ENCODE results near the gene DOCK9. TPM values are rescaled to one million over a fixed set of nuclear protein-coding genes. Genes with fewer than 3 reads are reported as not detected.

Gene DOCK9
- total and polyA plus RNA-seq, 2 experiments from 2014 or later = 16.4 to 38.9 TPM

- Histone ChIP-seq H3K27ac (no peak overlapping the region), H3K4me3 (no peak overlapping the region), H3K4me1 (ENCODE audit: insufficient read depth) (peaks cover 22% of the 10 kb centered on the region), H3K4me2 (no peak overlapping the region), H3K9me2 (replicated peaks; ENCODE audit: insufficient read depth) (no peaks in the 10 kb centered on the region), H3K36me3 (replicated peaks; ENCODE audit: insufficient read depth, low read depth) (no peaks in the 10 kb centered on the region), H3K9me3 (ENCODE audit: low read depth) (no peaks in the 10 kb centered on the region), H2AFZ (no peak overlapping the region), H3K27me3 (no peaks in the 10 kb centered on the region), H4K20me1 (ENCODE audit: insufficient read depth, poor library complexity, severe bottlenecking) (no peaks in the 10 kb centered on the region), H3K79me2 (peaks cover 2% of the 10 kb centered on the region)
- 93% methylated on average over 2 of the region's 2 CpGs for WGBS (ENCODE audit: low lambda C conversion rate, missing lambda C conversion rate)
- DNase-seq (ENCODE audit: low spot score) = no peak
- TF ChIP-seq EZH2phosphoT487 (IDR thresholded peaks at IDR 0.05; ENCODE audit: low read depth, severe bottlenecking, unreplicated experiment) = no peak
- TF ChIP-seq CTCF (IDR thresholded peaks at IDR 0.05; ENCODE audit: poor library complexity) = no peak
- no peak for TF ChIP-seq EZH2 (IDR thresholded peaks at IDR 0.05; ENCODE audit: borderline replicate concordance)
Measured at GRCh38 chr13:98974053-98974452, 3.8 kb downstream of the DOCK9 start.

- Histone ChIP-seq H3K79me2 (peaks cover 2% of the 10 kb centered on the region), H2AFZ (no peak overlapping the region), H3K27ac (no peak overlapping the region), H3K4me3 (no peak overlapping the region), H3K9me3 (ENCODE audit: low read depth) (no peaks in the 10 kb centered on the region), H3K4me1 (ENCODE audit: insufficient read depth) (peaks cover 17% of the 10 kb centered on the region), H3K4me2 (peak overlapping the region; percentile 10), H3K27me3 (no peaks in the 10 kb centered on the region), H3K9me2 (replicated peaks; ENCODE audit: insufficient read depth) (no peaks in the 10 kb centered on the region), H3K36me3 (replicated peaks; ENCODE audit: insufficient read depth, low read depth) (no peaks in the 10 kb centered on the region), H4K20me1 (ENCODE audit: insufficient read depth, poor library complexity, severe bottlenecking) (no peaks in the 10 kb centered on the region)
- 46% methylated on average over 4 of the region's 4 CpGs for WGBS (ENCODE audit: low lambda C conversion rate, missing lambda C conversion rate)
- DNase-seq (ENCODE audit: low spot score) = no peak
- TF ChIP-seq EZH2 (IDR thresholded peaks at IDR 0.05; ENCODE audit: borderline replicate concordance) (no peak), CTCF (IDR thresholded peaks at IDR 0.05; ENCODE audit: poor library complexity) (no peak), EZH2phosphoT487 (IDR thresholded peaks at IDR 0.05; ENCODE audit: low read depth, severe bottlenecking, unreplicated experiment) (no peak)
Measured at GRCh38 chr13:98972627-98973026, 5.2 kb downstream of the DOCK9 start.

- H3K9me3 ChIP-seq (ENCODE audit: low read depth) = no peaks in the 10 kb centered on the region
- no peak overlapping the region for H2AFZ ChIP-seq
- H3K4me1 ChIP-seq (ENCODE audit: insufficient read depth) = peaks cover 11% of the 10 kb centered on the region
- no peak overlapping the region for H3K4me3 ChIP-seq
- peaks cover 2% of the 10 kb centered on the region for H3K79me2 ChIP-seq
- no peaks in the 10 kb centered on the region for H3K36me3 ChIP-seq (replicated peaks; ENCODE audit: insufficient read depth, low read depth)
- DNase-seq (ENCODE audit: low spot score) = no peak
- TF ChIP-seq EZH2 (IDR thresholded peaks at IDR 0.05; ENCODE audit: borderline replicate concordance) (no peak), CTCF (IDR thresholded peaks at IDR 0.05; ENCODE audit: poor library complexity) (no peak), EZH2phosphoT487 (IDR thresholded peaks at IDR 0.05; ENCODE audit: low read depth, severe bottlenecking, unreplicated experiment) (no peak)
- WGBS (ENCODE audit: low lambda C conversion rate, missing lambda C conversion rate) = 73% methylated on average over 3 of the region's 3 CpGs
- no peaks in the 10 kb centered on the region for H4K20me1 ChIP-seq (ENCODE audit: insufficient read depth, poor library complexity, severe bottlenecking)
- H3K9me2 ChIP-seq (replicated peaks; ENCODE audit: insufficient read depth) = no peaks in the 10 kb centered on the region
- H3K4me2 ChIP-seq = peak overlapping the region; percentile 10
- no peak overlapping the region for H3K27ac ChIP-seq
- H3K27me3 ChIP-seq = no peaks in the 10 kb centered on the region
Measured at GRCh38 chr13:98972059-98972458, 5.8 kb downstream of the DOCK9 start.

GRCh38 chr13:98970330-98970729, 7.5 kb downstream of the DOCK9 start:
- Histone ChIP-seq H3K36me3 (replicated peaks; ENCODE audit: insufficient read depth, low read depth) (no peaks in the 10 kb centered on the region), H3K4me2 (no peak overlapping the region), H3K27me3 (no peaks in the 10 kb centered on the region), H3K27ac (no peak overlapping the region), H2AFZ (no peak overlapping the region), H4K20me1 (ENCODE audit: insufficient read depth, poor library complexity, severe bottlenecking) (no peaks in the 10 kb centered on the region), H3K79me2 (peaks cover 2% of the 10 kb centered on the region), H3K9me2 (replicated peaks; ENCODE audit: insufficient read depth) (no peaks in the 10 kb centered on the region), H3K4me1 (ENCODE audit: insufficient read depth) (peaks cover under 1% of the 10 kb centered on the region), H3K4me3 (no peak overlapping the region), H3K9me3 (ENCODE audit: low read depth) (no peaks in the 10 kb centered on the region)
- DNase-seq (ENCODE audit: low spot score) = no peak
- TF ChIP-seq EZH2phosphoT487 (IDR thresholded peaks at IDR 0.05; ENCODE audit: low read depth, severe bottlenecking, unreplicated experiment) (no peak), EZH2 (IDR thresholded peaks at IDR 0.05; ENCODE audit: borderline replicate concordance) (no peak), CTCF (IDR thresholded peaks at IDR 0.05; ENCODE audit: poor library complexity) (no peak)
- WGBS (ENCODE audit: low lambda C conversion rate, missing lambda C conversion rate) = 89% methylated on average over 5 of the region's 5 CpGs

Measured in hepatocyte (in vitro differentiated cells).